GM12891 (cell line): ENCODE measurements around the gene KCNK16.

Experiments
- PAX5 ChIP-seq: IDR thresholded peaks from 2 replicates; pipeline ENCODE4 v1.6.1; 2011; ENCODE audit warnings: low read length, moderate library complexity, mild to moderate bottlenecking; ENCODE audit not compliant: insufficient read depth, severe bottlenecking
- POLR2A ChIP-seq: IDR thresholded peaks from 2 replicates; pipeline ENCODE4 v1.6.1; 2011; ENCODE audit warnings: low read depth, low read length, control low read depth
- POLR2AphosphoS5 ChIP-seq: IDR thresholded peaks from 2 replicates; pipeline ENCODE4 v1.6.1; 2011; ENCODE audit warnings: low read depth, low read length, control low read depth
- POU2F2 ChIP-seq: IDR thresholded peaks from 2 replicates; pipeline ENCODE4 v1.6.1; 2011; ENCODE audit warnings: low read depth, mild to moderate bottlenecking, control low read depth, low read length, moderate library complexity
- SPI1 ChIP-seq: IDR thresholded peaks from 2 replicates; pipeline ENCODE4 v1.6.1; 2011; ENCODE audit warnings: low read depth, low read length, control low read depth
- TAF1 ChIP-seq: IDR thresholded peaks from 2 replicates; pipeline ENCODE4 v1.6.1; 2011; ENCODE audit warnings: low read depth, low read length, control low read depth

GRCh38 chr6:39322306-39322850, at the start of gene KCNK16:
- no peak for TF ChIP-seq POLR2A
- TF ChIP-seq POU2F2, result no peak
- no peak for TF ChIP-seq TAF1
- no peak for TF ChIP-seq SPI1
- TF ChIP-seq POLR2AphosphoS5, result no peak
- no peak for TF ChIP-seq PAX5
